ENCODE measurements around the gene ANKRD34B. TPM values are rescaled to one million over a fixed set of nuclear protein-coding genes. Genes with fewer than 3 reads are reported as not detected.
A peak's percentile ranks its signal among the peaks of the same experiment; 100 is the strongest.

ANKRD34B gene
- total and polyA plus RNA-seq, 4 donors = 0.39 to 2.8 (median 2.7) TPM

- Histone ChIP-seq H3K4me1 (ENCODE audit: control insufficient read depth, insufficient read depth, low read length) (no peaks in the 10 kb centered on the region), H3K36me3 (ENCODE audit: control insufficient read depth, insufficient read depth, low read length) (no peaks in the 10 kb centered on the region), H3K4me3 (ENCODE audit: low read depth, low read length) (no peak overlapping the region), H3K27ac (ENCODE audit: low read depth, low read length) (no peak overlapping the region), H3K27me3 (ENCODE audit: control insufficient read depth, insufficient read depth, low read length) (peaks cover 3% of the 10 kb centered on the region), H3K9me3 (ENCODE audit: control insufficient read depth, insufficient read depth, low read length) (no peaks in the 10 kb centered on the region)
- no peak for DNase-seq (ENCODE audit: low read depth in 4 of 6, low spot score in 6 of 6)
- 50% methylated on average over 5 of the region's 5 CpGs for WGBS (ENCODE audit: insufficient coverage)
These were observed 7.6 kb upstream of the ANKRD34B start for GRCh38 chr5:80577707-80578106.

DNA sequence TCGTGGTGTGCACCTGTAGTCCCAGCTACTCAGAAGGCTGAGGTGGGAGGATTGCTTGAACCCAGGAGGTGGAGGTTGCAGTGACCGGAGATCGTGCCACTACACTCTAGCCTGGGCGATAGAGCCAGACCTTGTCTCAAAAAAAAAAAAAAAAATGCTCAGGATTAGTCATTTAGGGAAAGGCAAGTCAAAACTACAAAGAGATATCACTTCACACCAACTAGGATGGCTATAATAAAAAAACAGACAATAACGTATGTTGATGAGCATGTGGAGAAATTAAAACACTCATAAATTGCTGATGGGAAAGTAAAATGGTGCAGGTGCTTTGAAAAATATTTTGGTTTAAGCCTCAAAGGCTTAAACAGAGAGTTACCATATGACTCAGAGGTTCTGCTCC, 6.3 kb upstream of the ANKRD34B start:
- H3K9me3 ChIP-seq (ENCODE audit: control insufficient read depth, insufficient read depth, low read length) = no peaks in the 10 kb centered on the region
- no peak for DNase-seq (ENCODE audit: low read depth in 4 of 6, low spot score in 6 of 6)
- no peak overlapping the region for H3K4me3 ChIP-seq (ENCODE audit: low read depth, low read length)
- no peaks in the 10 kb centered on the region for H3K4me1 ChIP-seq (ENCODE audit: control insufficient read depth, insufficient read depth, low read length)
- no peaks in the 10 kb centered on the region for H3K36me3 ChIP-seq (ENCODE audit: control insufficient read depth, insufficient read depth, low read length)
- H3K27me3 ChIP-seq (ENCODE audit: control insufficient read depth, insufficient read depth, low read length) = peaks cover 13% of the 10 kb centered on the region
- H3K27ac ChIP-seq (ENCODE audit: low read depth, low read length) = no peak overlapping the region
- WGBS (ENCODE audit: insufficient coverage) = no CpG with 5 or more reads among the region's 5 CpGs

DNA sequence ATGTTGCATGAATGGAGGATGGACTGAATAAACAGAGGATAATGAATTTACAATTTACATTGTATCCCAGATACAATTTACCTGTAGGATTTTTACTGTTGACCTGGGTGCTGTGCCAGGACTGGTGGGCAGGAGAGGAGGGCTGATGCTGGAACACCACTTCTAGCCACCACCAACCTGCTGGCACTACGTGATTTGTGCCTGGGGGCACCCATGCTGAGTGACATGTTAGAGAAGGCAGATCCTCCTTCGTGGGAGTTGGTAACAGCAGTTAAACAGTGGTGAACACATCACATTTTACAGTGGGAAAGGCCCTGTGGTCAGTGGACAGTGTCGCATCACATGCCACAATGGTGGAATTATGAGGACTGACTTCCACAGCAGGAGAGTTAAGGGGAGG, 3.0 kb upstream of the ANKRD34B start:
- WGBS (ENCODE audit: insufficient coverage) = 80% methylated on average over 3 of the region's 3 CpGs
- DNase-seq (ENCODE audit: low read depth in 4 of 6, low spot score in 6 of 6) = no peak

GRCh38 chr5:80569086-80569960, 757 bp downstream of the ANKRD34B start:
- WGBS (ENCODE audit: insufficient coverage) = under 1% methylated on average over 89 of the region's 89 CpGs
- no peak overlapping the region for H3K27ac ChIP-seq (ENCODE audit: low read depth, low read length)
- H3K9me3 ChIP-seq (ENCODE audit: control insufficient read depth, insufficient read depth, low read length) = no peaks in the 10 kb centered on the region
- no peaks in the 10 kb centered on the region for H3K36me3 ChIP-seq (ENCODE audit: control insufficient read depth, insufficient read depth, low read length)
- peaks cover 20% of the 10 kb centered on the region for H3K4me1 ChIP-seq (ENCODE audit: control insufficient read depth, insufficient read depth, low read length)
- peak in 2 of 6 donors; percentile 16 to 24 for DNase-seq (ENCODE audit: low read depth in 4 of 6, low spot score in 6 of 6)
- H3K27me3 ChIP-seq (ENCODE audit: control insufficient read depth, insufficient read depth, low read length) = peaks cover 50% of the 10 kb centered on the region
- peak overlapping the region; percentile 4 for H3K4me3 ChIP-seq (ENCODE audit: low read depth, low read length)

More for the DNA sequence above, 3.0 kb upstream of the ANKRD34B start:
- H3K4me3 ChIP-seq (ENCODE audit: low read depth, low read length) = no peak overlapping the region
- no peak overlapping the region for H3K27ac ChIP-seq (ENCODE audit: low read depth, low read length)
- H3K27me3 ChIP-seq (ENCODE audit: control insufficient read depth, insufficient read depth, low read length) = peaks cover 46% of the 10 kb centered on the region
- no peaks in the 10 kb centered on the region for H3K9me3 ChIP-seq (ENCODE audit: control insufficient read depth, insufficient read depth, low read length)
- H3K4me1 ChIP-seq (ENCODE audit: control insufficient read depth, insufficient read depth, low read length) = peaks cover 20% of the 10 kb centered on the region
- H3K36me3 ChIP-seq (ENCODE audit: control insufficient read depth, insufficient read depth, low read length) = no peaks in the 10 kb centered on the region

DNA sequence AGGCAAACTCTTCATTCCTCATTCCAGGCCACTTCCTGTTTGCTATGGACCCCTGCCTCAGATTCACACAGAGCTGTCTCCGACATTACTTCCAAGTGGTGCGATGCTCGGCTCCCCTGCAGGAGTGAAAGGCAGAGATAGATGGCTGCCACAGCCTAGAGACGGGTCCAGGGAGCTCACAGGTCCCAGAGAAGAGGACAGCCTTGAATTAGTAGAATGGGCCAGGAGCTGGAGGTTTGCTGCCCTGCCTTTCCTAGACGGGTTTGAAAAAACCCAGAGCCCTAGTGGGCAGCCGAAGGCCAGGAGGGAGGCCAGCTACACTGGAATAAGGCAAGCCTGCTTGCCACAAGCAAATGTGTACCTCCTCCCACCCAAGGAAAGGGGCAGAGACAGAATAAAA, 1.8 kb downstream of the ANKRD34B start:
- WGBS (ENCODE audit: insufficient coverage) = 66% methylated on average over 6 of the region's 6 CpGs
- Histone ChIP-seq H3K9me3 (ENCODE audit: control insufficient read depth, insufficient read depth, low read length) (no peaks in the 10 kb centered on the region), H3K27ac (ENCODE audit: low read depth, low read length) (no peak overlapping the region), H3K27me3 (ENCODE audit: control insufficient read depth, insufficient read depth, low read length) (peaks cover 49% of the 10 kb centered on the region), H3K4me1 (ENCODE audit: control insufficient read depth, insufficient read depth, low read length) (peaks cover 20% of the 10 kb centered on the region), H3K4me3 (ENCODE audit: low read depth, low read length) (no peak overlapping the region), H3K36me3 (ENCODE audit: control insufficient read depth, insufficient read depth, low read length) (no peaks in the 10 kb centered on the region)
- DNase-seq (ENCODE audit: low read depth in 4 of 6, low spot score in 6 of 6) = no peak

DNA sequence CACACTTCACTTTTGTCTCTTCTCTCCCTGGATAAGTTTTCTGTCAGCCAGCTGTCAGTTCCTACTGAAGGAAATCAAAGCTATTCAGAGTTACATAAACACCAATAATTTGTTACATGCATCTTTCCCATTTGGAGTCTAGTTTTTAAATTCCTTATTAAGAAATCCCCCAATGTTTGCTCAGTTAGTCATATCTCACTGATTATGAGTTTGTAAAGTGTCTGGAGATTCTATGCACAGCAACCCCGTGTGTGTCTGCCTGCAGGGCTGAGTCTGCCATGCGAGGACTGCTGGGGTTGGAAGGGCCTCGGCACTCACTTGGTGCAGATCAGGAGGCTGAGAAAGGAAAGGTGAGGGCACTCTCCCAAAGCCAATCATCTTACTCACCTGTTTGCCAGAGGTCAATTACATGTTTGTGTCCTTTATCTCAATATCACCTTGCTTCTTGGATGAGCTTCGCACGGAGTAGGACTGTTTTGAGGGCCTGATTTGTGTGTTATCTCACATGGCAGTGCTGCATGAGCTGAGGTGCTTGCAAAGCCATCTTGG, 3.3 kb downstream of the ANKRD34B start:
- H3K4me3 ChIP-seq (ENCODE audit: low read depth, low read length) = no peak overlapping the region
- peaks cover 41% of the 10 kb centered on the region for H3K27me3 ChIP-seq (ENCODE audit: control insufficient read depth, insufficient read depth, low read length)
- H3K27ac ChIP-seq (ENCODE audit: low read depth, low read length) = no peak overlapping the region
- H3K9me3 ChIP-seq (ENCODE audit: control insufficient read depth, insufficient read depth, low read length) = no peaks in the 10 kb centered on the region
- no peak for DNase-seq (ENCODE audit: low read depth in 4 of 6, low spot score in 6 of 6)
- 100% methylated on average over 2 of the region's 5 CpGs for WGBS (ENCODE audit: insufficient coverage)
- H3K36me3 ChIP-seq (ENCODE audit: control insufficient read depth, insufficient read depth, low read length) = no peaks in the 10 kb centered on the region
- H3K4me1 ChIP-seq (ENCODE audit: control insufficient read depth, insufficient read depth, low read length) = peaks cover 20% of the 10 kb centered on the region

GRCh38 chr5:80565330-80565729, 4.8 kb downstream of the ANKRD34B start:
- H3K9me3 ChIP-seq (ENCODE audit: control insufficient read depth, insufficient read depth, low read length) = no peaks in the 10 kb centered on the region
- H3K4me3 ChIP-seq (ENCODE audit: low read depth, low read length) = no peak overlapping the region
- peaks cover 16% of the 10 kb centered on the region for H3K4me1 ChIP-seq (ENCODE audit: control insufficient read depth, insufficient read depth, low read length)
- no peaks in the 10 kb centered on the region for H3K36me3 ChIP-seq (ENCODE audit: control insufficient read depth, insufficient read depth, low read length)
- peaks cover 26% of the 10 kb centered on the region for H3K27me3 ChIP-seq (ENCODE audit: control insufficient read depth, insufficient read depth, low read length)
- H3K27ac ChIP-seq (ENCODE audit: low read depth, low read length) = no peak overlapping the region
- no peak for DNase-seq (ENCODE audit: low read depth in 4 of 6, low spot score in 6 of 6)
- 100% methylated on average over 2 of the region's 5 CpGs for WGBS (ENCODE audit: insufficient coverage)

DNA sequence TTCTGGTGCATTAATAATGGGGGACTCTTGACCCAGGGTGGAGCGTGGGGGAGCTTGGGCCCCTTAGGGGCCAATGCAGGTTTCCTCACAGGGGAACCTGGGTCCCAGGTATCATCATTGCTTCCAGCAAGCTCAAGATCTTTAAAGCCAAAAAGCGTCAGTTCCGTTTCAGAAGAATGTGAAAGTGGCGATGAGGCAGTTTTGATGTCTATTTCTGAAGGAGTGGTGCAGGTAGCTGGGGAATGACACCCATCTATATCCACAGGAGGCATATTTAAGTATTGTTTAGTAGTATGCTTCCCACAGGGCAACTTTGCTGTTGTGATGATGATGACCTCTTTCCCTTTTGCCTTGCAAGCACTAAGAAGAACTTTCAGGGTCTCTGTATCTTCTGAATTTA, 10.8 kb downstream of the ANKRD34B start:
- H3K36me3 ChIP-seq (ENCODE audit: control insufficient read depth, insufficient read depth, low read length) = no peaks in the 10 kb centered on the region
- no peak overlapping the region for H3K4me3 ChIP-seq (ENCODE audit: low read depth, low read length)
- no peak for DNase-seq (ENCODE audit: low read depth in 4 of 6, low spot score in 6 of 6)
- no peaks in the 10 kb centered on the region for H3K4me1 ChIP-seq (ENCODE audit: control insufficient read depth, insufficient read depth, low read length)
- H3K27ac ChIP-seq (ENCODE audit: low read depth, low read length) = no peak overlapping the region
- 86% methylated on average over 1 of the region's 4 CpGs for WGBS (ENCODE audit: insufficient coverage)
- peaks cover 6% of the 10 kb centered on the region for H3K27me3 ChIP-seq (ENCODE audit: control insufficient read depth, insufficient read depth, low read length)
- H3K9me3 ChIP-seq (ENCODE audit: control insufficient read depth, insufficient read depth, low read length) = no peaks in the 10 kb centered on the region

DNA sequence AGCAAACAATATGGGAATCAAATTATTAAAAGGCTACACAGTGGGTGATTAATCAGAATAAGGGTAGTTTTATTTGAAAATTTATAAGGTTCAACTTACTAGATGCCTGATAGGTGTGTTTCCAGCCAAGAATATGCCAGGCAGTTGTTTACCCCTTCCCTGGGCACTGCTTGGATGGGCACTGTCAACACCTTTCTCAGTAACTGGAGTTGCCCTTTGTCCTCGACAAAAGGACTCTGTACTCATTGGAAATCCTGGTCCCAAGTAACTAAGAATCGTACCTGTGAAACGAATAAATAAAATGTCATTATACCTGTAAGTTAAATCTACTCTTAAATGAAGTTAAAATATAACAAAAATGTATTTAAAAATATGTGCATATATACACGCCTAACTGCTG, 15.0 kb downstream of the ANKRD34B start:
- 100% methylated on average over 1 of the region's 4 CpGs for WGBS (ENCODE audit: insufficient coverage)
- no peak overlapping the region for H3K27ac ChIP-seq (ENCODE audit: low read depth, low read length)
- H3K27me3 ChIP-seq (ENCODE audit: control insufficient read depth, insufficient read depth, low read length) = peaks cover 6% of the 10 kb centered on the region
- H3K9me3 ChIP-seq (ENCODE audit: control insufficient read depth, insufficient read depth, low read length) = no peaks in the 10 kb centered on the region
- no peak overlapping the region for H3K4me3 ChIP-seq (ENCODE audit: low read depth, low read length)
- DNase-seq (ENCODE audit: low read depth in 4 of 6, low spot score in 6 of 6) = no peak
- H3K36me3 ChIP-seq (ENCODE audit: control insufficient read depth, insufficient read depth, low read length) = no peaks in the 10 kb centered on the region
- no peaks in the 10 kb centered on the region for H3K4me1 ChIP-seq (ENCODE audit: control insufficient read depth, insufficient read depth, low read length)

DNA sequence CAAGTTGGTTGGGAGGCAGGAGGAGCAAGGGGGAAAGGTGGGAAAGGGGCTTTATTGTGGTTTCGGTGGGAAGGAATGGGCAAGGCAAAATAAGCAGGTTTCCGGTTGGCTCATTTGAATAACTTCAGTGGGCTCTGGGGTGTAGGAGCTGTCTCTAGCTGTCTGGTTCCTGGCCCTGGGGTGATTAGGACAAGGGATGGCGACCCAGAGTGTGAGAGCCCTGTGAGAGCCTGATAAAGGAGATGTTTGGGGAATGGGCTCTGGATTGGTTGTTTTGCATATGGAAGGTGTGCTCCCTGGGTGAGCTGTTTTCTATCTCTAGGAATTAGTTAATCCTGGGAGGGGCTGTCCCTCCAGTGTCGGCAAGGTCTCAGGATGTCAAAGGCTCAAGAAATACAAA, 15.4 kb downstream of the ANKRD34B start:
- Histone ChIP-seq H3K36me3 (ENCODE audit: control insufficient read depth, insufficient read depth, low read length) (no peaks in the 10 kb centered on the region), H3K27me3 (ENCODE audit: control insufficient read depth, insufficient read depth, low read length) (peaks cover 6% of the 10 kb centered on the region), H3K27ac (ENCODE audit: low read depth, low read length) (no peak overlapping the region), H3K4me3 (ENCODE audit: low read depth, low read length) (no peak overlapping the region), H3K9me3 (ENCODE audit: control insufficient read depth, insufficient read depth, low read length) (no peaks in the 10 kb centered on the region), H3K4me1 (ENCODE audit: control insufficient read depth, insufficient read depth, low read length) (no peaks in the 10 kb centered on the region)
- WGBS (ENCODE audit: insufficient coverage) = 65% methylated on average over 3 of the region's 4 CpGs
- DNase-seq (ENCODE audit: low read depth in 4 of 6, low spot score in 6 of 6) = no peak

All from spinal cord (tissue), 10 donors.